GM10266 (cell line): Measurements from ENCODE around the gene NLRP3.

Experiments used
- DNase-seq: peaks from one replicate; pipeline ENCODE4 v3.0.0; 2012; ENCODE audit errors: extremely low spot score
- CTCF ChIP-seq: IDR thresholded peaks from 2 replicates; pipeline ENCODE4 v1.5.1; 2012; ENCODE audit warnings: mild to moderate bottlenecking, low read depth; ENCODE audit not compliant: control insufficient read depth, insufficient read depth; ENCODE audit errors: missing control alignments

The NLRP3 gene

GRCh38 chr1:247411621-247412327, 4.2 kb upstream of the NLRP3 start:
- DNase-seq = no peak

GRCh38 chr1:247417831-247418230, 1.9 kb downstream of the NLRP3 start:
- no peak for DNase-seq

More at GRCh38 chr1:247411621-247412327, 4.2 kb upstream of the NLRP3 start:
- TF ChIP-seq CTCF = no peak

GRCh38 chr1:247419336-247419735, 3.4 kb downstream of the NLRP3 start:
- no peak for TF ChIP-seq CTCF
- no peak for DNase-seq

More at GRCh38 chr1:247417831-247418230, 1.9 kb downstream of the NLRP3 start:
- no peak for TF ChIP-seq CTCF

GRCh38 chr1:247421074-247421473, 5.1 kb downstream of the NLRP3 start:
- DNase-seq = no peak
- TF ChIP-seq CTCF = no peak

- TF ChIP-seq CTCF = no peak
- no peak for DNase-seq
Observed at GRCh38 chr1:247429496-247429895, 13.5 kb downstream of the NLRP3 start.

GRCh38 chr1:247430434-247430833, 14.5 kb downstream of the NLRP3 start:
- DNase-seq = no peak
- no peak for TF ChIP-seq CTCF

GRCh38 chr1:247431643-247432042, 15.7 kb downstream of the NLRP3 start:
- no peak for DNase-seq
- no peak for TF ChIP-seq CTCF
